Effector memory CD4-positive, alpha-beta T cell (primary cell): ENCODE results near the gene IL6R.
"Not testable (repeated sequence)": the region's sequence is repeated elsewhere in the genome, so short reads cannot be mapped to it uniquely, and the experiment has no call there.

Experiments used
- DNase-seq, 3 donors: peaks; one replicate each; pipeline ENCODE4 v3.0.0-alpha.2; 2020
- H3K27ac ChIP-seq: 2 replicates; pipeline ENCODE4 v1.7.0; 2013; ENCODE audit warnings: mild to moderate bottlenecking, low read length, moderate library complexity; ENCODE audit not compliant: insufficient read depth, poor library complexity, severe bottlenecking
- H3K27me3 ChIP-seq: replicated peaks from 2 replicates; pipeline ENCODE4 v1.7.0; 2013; ENCODE audit warnings: mild to moderate bottlenecking, low read length; ENCODE audit not compliant: insufficient read depth, control insufficient read depth, poor library complexity, severe bottlenecking
- H3K36me3 ChIP-seq: 2 replicates; pipeline ENCODE4 v1.7.0; 2013; ENCODE audit warnings: mild to moderate bottlenecking, low read length, moderate library complexity; ENCODE audit not compliant: control insufficient read depth, insufficient read depth
- H3K4me1 ChIP-seq: 2 replicates; pipeline ENCODE4 v1.7.0; 2013; ENCODE audit warnings: low read length, mild to moderate bottlenecking; ENCODE audit not compliant: control insufficient read depth, insufficient read depth, poor library complexity, severe bottlenecking
- H3K4me3 ChIP-seq: 2 replicates; pipeline ENCODE4 v1.7.0; 2013; ENCODE audit warnings: low read length, low read depth, mild to moderate bottlenecking; ENCODE audit not compliant: insufficient read depth, poor library complexity, severe bottlenecking
- H3K9me3 ChIP-seq: 2 replicates; pipeline ENCODE4 v1.7.0; 2013; ENCODE audit warnings: mild to moderate bottlenecking, low read length, moderate library complexity; ENCODE audit not compliant: control insufficient read depth
- total RNA-seq, 3 donors: gene quantifications; one replicate each; lab custom pipeline; 2026; lab: John Stamatoyannopoulos, UW

The IL6R gene
- 88.3 to 202 (median 156) reads per million in 3 donors for total RNA-seq

DNA sequence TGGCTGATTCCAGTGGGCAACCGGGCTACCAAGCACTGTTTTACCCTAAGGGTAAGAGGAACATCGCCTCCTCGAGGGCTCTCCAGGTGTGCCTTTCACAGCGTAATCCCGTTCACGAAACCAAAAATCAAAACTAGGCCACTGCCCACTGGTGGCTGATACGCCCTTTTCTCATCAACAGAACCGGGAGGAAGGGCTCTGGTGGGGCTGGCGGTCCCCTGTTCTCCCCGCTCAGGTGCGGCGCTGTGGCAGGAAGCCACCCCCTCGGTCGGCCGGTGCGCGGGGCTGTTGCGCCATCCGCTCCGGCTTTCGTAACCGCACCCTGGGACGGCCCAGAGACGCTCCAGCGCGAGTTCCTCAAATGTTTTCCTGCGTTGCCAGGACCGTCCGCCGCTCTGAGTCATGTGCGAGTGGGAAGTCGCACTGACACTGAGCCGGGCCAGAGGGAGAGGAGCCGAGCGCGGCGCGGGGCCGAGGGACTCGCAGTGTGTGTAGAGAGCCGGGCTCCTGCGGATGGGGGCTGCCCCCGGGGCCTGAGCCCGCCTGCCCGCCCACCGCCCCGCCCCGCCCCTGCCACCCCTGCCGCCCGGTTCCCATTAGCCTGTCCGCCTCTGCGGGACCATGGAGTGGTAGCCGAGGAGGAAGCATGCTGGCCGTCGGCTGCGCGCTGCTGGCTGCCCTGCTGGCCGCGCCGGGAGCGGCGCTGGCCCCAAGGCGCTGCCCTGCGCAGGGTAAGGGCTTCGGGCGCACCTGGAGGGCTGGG, at the start of gene IL6R:
Gene IL6R, plus strand, starts transcription at position 360 of the 763 bp plus-strand sequence. Its CDS starts 287 bp downstream, at position 647.
- Histone ChIP-seq H3K36me3 (no peaks in the 10 kb centered on the region), H3K4me3 (peak within 1 kb of the TSS; percentile 67), H3K27ac (peak within 1 kb of the TSS; percentile 82), H3K9me3 (no peaks in the 10 kb centered on the region), H3K4me1 (peaks cover 59% of the 10 kb centered on the region), H3K27me3 (no peaks in the 10 kb centered on the region)
- DNase-seq: peak; percentile 68 to 73 (median 69)

- H3K27ac ChIP-seq: no peak overlapping the region
- no peak overlapping the region for H3K4me3 ChIP-seq
- DNase-seq: no peak
- H3K4me1 ChIP-seq: peaks cover 3% of the 10 kb centered on the region
- no peaks in the 10 kb centered on the region for H3K27me3 ChIP-seq
- no peaks in the 10 kb centered on the region for H3K36me3 ChIP-seq
- no peaks in the 10 kb centered on the region for H3K9me3 ChIP-seq
These were observed 46.6 kb upstream of the IL6R start for GRCh38 chr1:154358519-154358918.

DNA sequence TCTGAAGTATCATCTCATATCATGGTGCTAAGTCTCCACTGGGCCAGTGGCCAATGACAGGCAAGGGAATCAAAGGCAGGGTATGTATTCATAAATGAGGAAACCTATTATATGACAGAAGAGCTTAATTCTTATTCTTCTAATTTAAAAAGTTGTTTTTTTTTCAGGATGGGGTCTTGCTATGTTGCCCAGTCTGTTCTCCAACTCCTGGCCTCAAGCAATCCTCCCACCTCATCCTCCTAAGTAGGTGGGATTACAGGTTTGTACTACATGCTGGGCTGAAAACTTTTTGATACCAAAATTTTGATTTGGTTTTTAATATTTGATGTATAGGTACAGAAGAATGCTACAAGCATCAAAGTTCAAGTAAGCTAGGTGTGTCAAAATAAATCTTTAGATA, 44.9 kb upstream of the IL6R start:
- Histone ChIP-seq H3K27me3 (no peaks in the 10 kb centered on the region), H3K9me3 (no peaks in the 10 kb centered on the region), H3K4me1 (no peaks in the 10 kb centered on the region), H3K27ac (no peak overlapping the region), H3K36me3 (no peaks in the 10 kb centered on the region), H3K4me3 (no peak overlapping the region)
- DNase-seq: no peak

DNA sequence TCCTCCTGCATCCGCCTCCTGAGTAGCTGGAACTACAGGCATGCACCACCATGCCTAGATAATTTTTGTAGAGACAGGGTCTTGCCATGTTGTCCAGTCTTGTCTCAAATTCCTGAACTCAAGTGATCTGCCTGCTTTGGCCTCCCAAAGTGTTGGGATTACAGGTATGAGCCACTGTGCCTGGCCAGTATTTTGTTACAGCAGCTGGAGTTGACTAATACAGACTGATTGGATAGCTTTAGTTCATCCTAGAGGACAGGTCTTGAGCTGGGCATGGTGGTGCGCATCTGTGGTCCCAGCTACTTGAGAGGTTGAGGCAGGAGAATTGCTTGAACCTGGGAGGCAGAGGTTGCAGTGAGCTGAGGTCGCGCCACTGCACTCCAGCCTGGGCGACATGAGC, 44.3 kb upstream of the IL6R start:
- DNase-seq, H3K27ac ChIP-seq, H3K36me3 ChIP-seq, H3K9me3 ChIP-seq, H3K4me1 ChIP-seq, H3K27me3 ChIP-seq, H3K4me3 ChIP-seq: not testable (repeated sequence)

DNA sequence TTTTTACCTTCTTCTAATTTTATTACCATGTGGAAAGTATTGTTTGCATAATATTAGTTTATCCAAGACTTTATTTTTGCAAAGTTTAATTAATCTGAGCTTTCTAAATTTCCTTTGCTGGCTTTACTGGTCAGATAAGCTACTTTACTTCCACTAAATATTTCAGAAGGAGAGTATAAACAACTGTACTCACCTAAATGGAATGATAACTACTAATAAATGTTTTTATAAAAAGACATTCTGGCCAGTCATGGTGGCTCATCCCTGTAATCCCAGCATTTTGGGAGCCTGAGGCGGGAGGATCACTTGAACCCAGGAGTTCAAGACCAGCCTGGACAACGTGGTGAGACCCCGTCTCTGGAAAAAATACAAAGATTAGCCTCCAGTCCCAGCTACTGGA, 43.8 kb upstream of the IL6R start:
- no peak for DNase-seq
- H3K9me3 ChIP-seq: no peaks in the 10 kb centered on the region
- no peaks in the 10 kb centered on the region for H3K4me1 ChIP-seq
- H3K4me3 ChIP-seq: no peak overlapping the region
- no peak overlapping the region for H3K27ac ChIP-seq
- H3K27me3 ChIP-seq: no peaks in the 10 kb centered on the region
- no peaks in the 10 kb centered on the region for H3K36me3 ChIP-seq

DNA sequence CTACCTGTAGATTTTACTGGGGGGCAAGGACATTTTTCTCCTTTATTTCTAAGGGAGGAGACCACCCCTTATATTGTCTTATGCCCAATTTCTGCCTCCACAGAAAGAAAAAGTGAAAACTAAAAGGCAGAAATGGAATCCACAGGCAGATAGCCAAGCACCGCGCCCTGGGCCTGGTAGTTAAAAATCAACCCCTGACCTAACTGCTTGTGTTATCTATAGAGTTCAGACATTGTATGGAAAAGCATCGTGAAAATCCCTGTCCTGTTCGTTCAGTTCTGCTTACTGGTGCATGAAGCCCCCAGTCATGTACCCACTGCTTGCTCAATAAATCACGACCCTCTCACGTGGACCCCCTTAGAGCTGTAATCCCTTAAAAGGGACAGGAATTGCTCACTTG, 33.7 kb upstream of the IL6R start:
- Histone ChIP-seq H3K27ac (no peak overlapping the region), H3K4me3 (no peak overlapping the region), H3K27me3 (no peaks in the 10 kb centered on the region), H3K4me1 (no peaks in the 10 kb centered on the region), H3K36me3 (no peaks in the 10 kb centered on the region), H3K9me3 (no peaks in the 10 kb centered on the region)
- DNase-seq: no peak

- not testable (repeated sequence) for H3K4me3 ChIP-seq, DNase-seq, H3K9me3 ChIP-seq, H3K27me3 ChIP-seq, H3K27ac ChIP-seq, H3K36me3 ChIP-seq, H3K4me1 ChIP-seq
These were observed 31.3 kb upstream of the IL6R start for GRCh38 chr1:154373777-154374357.

DNA sequence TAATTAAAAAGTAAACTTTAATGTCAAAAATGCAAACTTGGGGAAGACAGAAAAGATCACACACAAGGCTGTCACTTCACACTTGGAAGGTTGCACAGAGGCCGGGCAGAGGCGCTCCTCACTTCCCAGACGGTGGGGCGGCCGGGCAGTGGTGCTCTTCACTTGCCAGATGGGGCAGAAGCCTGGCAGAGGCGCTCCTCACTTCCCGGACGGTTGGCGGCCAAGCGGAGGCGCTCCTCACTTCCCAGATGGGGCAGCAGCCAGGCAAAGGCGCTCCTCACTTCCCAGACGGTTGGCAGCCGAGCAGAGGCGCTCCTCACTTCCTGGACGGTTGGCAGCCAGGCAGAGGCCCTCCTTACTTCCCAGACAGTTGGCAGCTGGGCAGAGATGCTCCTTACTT, 25.8 kb upstream of the IL6R start:
- Histone ChIP-seq H3K4me1 (no peaks in the 10 kb centered on the region), H3K36me3 (no peaks in the 10 kb centered on the region), H3K4me3 (no peak overlapping the region), H3K27ac (no peak overlapping the region), H3K9me3 (no peaks in the 10 kb centered on the region), H3K27me3 (no peaks in the 10 kb centered on the region)
- DNase-seq: no peak

DNA sequence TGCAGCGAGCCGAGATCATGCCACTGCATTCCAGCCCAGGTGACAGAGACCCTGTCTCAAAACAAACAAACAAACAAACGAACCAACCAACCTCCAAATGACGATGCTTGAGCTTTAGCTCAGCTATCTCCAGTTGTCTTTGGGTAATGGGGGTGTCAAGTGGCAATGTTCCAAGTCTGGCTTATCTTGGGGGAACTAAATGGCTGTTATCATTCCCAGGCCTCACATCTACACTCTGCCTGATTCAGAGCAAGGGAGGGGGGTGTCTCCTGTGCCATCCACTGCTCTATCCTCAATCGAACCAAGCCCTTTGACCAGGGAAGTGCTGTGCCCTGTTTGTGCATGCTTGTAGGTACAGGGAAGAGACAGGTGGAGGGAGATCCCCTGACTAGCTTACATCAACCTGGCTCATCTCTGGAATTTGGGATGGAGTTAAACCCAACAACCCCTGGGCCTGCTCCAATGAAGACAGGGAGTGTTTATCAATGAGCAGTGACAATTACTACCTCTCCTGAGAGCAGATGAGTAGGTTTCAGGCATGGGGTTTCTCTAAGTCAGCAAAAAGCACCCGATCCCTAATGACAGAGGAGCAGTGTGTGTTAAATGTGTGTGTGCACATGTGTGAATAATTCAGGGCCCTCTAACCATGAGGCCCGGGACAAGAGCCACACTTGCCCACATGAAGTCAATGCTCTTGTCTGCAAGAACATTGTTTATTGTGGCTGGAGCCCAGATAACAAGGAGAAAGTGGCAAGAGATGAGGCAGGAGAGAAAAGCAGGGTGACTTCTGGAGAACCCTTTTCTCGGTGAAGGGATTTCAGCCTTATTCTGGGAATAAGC, 20.3 kb upstream of the IL6R start:
- DNase-seq: no peak
- peak overlapping the region; percentile 85 for H3K27ac ChIP-seq
- H3K4me1 ChIP-seq: peaks cover 26% of the 10 kb centered on the region
- H3K4me3 ChIP-seq: no peak overlapping the region
- no peaks in the 10 kb centered on the region for H3K27me3 ChIP-seq
- H3K36me3 ChIP-seq: no peaks in the 10 kb centered on the region
- no peaks in the 10 kb centered on the region for H3K9me3 ChIP-seq
